ENCODE measurements around the gene SKI. TPM values are rescaled to one million over a fixed set of nuclear protein-coding genes. Genes with fewer than 3 reads are reported as not detected.

Gene SKI
- polyA plus RNA-seq, 1 donor: 53.8 TPM

DNA sequence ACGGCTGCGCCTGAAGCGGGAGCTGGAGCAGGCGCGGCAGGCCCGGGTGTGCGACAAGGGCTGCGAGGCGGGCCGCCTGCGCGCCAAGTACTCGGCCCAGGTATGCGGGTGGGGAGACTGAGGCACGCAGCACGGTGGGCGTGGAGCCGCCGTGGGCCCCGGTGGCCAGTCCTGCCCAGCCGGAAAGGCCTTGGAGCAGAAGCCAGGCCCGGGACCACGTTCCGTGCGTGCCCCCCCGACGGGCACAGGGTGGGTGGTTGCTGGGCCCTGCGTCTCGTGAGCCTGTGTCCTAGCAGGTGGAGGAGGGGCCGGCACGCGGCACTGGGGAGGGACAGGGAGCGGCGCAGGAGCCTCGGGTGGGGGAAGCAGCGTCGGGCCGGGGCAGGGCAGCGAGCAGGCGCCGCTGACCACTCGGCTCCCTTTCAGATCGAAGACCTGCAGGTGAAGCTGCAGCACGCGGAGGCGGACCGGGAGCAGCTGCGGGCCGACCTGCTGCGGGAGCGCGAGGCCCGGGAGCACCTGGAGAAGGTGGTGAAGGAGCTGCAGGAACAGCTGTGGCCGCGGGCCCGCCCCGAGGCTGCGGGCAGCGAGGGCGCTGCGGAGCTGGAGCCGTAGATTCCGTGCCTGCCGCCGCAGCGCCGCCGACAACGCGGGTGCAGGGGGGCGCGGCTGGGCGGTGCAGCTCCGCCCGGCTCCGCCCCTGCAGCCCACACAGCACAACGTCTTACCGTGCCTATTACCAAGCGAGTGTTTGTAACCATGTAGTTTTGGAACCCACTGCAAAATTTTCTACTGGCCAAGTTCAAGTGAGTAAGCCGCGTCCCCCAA is 78.2 kb downstream of the SKI start:
- no peak for DNase-seq (ENCODE audit: low read depth)

- DNase-seq (ENCODE audit: low read depth): no peak
Observed at GRCh38 chr1:2307064-2307605, 79.0 kb downstream of the SKI start.

DNA sequence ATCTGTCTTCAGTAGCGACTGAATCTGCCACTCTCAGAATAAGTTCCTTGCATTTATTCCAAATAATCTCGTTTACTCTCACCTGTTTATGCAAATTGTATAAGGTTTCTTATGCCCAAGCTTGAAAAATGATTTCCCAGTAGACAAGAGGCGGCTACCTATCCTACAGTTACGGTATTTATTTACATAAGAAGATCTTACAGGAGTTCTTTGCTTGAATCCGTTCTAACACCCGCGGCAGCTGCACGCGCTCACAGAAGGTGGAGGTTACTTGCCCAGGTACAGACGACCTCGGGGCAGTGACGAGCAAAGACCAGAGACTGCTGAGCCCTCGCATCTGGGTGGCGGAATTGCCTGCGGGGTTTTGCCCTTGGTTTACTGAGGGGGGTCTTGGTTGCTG is 79.9 kb downstream of the SKI start:
- no peak for DNase-seq (ENCODE audit: low read depth)

DNA sequence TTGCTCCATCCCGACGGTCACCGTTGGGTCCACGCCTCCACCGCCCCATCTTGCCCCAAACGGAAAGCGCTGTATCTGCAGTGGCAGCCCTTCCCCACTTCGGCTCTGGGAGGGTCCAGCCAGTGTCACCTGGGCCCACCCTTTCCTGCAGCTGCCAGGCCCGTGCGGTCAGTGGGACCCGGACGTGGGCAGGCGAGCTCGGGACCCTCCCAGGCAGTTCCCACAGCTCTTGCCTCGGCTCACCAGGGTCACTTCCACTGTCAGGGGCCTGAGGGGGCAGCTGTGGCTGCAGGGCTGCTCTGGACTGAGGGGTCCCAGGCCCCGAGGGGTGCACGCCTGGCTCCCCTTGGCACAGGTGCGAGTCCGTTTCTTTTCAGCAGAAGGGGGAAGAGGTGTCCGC is 80.7 kb downstream of the SKI start:
- DNase-seq (ENCODE audit: low read depth): no peak

- DNase-seq (ENCODE audit: low read depth): no peak
Observed at GRCh38 chr1:2310332-2311183, 82.4 kb downstream of the SKI start.

DNA sequence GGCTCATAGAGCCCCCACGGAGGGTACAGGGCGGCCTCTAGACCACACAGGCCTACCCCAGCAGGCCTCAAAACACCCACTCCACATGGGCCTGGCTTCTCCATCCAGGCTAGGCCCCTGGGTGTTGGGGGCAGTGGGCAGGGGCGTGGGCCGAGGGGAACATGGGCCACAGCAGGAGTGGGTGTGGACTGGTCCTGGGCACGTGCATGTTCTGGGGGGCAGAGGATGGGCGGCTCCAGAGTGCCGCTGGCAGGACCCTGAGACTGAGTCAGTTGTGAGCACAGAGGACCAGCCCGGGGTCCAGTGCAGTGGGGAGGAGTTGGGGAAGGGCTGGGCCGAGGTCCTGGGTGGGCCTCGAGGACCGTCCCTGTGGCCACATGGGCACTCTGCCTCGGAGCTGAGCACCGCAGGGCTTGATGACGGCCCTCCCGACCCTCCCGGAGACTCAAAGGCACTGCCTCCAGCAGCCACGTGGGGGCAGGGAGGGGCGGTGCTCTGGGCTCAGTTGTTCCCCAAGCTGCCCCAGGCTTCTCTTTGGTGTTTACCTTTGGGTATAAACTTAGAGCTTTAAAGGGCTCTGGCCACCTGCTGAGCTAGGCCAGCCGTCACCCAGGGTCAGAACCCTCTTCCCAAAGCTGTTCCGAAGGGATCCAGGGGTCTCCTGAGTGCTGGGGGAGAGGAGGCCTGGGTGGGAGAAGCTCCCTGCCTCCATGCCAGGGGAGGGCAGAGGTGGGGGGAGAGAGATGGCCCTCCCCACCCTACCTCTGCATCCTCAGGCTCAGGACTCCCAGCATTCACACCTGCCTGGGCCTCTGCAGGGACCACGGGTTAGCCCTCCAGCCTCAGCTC is 83.3 kb downstream of the SKI start:
- no peak for DNase-seq (ENCODE audit: low read depth)

DNA sequence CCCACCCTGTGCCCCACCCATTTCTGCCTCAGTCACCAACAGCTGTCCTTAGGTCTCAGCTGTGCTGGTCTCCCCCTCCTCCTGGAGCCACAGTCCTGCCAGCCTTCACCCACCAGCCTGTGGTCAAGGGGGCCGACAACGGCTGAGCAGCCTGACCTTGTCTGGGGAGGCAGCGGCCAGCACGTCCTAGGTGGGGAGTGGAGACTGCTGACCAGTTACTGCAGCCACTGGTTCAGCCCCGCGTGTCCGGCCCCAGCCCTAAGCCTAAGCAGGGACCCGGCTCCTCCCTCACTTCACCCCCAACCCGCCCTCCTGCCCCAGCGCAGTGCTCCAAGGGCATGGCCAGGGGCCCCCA is 84.0 kb downstream of the SKI start:
- DNase-seq (ENCODE audit: low read depth): no peak

DNA sequence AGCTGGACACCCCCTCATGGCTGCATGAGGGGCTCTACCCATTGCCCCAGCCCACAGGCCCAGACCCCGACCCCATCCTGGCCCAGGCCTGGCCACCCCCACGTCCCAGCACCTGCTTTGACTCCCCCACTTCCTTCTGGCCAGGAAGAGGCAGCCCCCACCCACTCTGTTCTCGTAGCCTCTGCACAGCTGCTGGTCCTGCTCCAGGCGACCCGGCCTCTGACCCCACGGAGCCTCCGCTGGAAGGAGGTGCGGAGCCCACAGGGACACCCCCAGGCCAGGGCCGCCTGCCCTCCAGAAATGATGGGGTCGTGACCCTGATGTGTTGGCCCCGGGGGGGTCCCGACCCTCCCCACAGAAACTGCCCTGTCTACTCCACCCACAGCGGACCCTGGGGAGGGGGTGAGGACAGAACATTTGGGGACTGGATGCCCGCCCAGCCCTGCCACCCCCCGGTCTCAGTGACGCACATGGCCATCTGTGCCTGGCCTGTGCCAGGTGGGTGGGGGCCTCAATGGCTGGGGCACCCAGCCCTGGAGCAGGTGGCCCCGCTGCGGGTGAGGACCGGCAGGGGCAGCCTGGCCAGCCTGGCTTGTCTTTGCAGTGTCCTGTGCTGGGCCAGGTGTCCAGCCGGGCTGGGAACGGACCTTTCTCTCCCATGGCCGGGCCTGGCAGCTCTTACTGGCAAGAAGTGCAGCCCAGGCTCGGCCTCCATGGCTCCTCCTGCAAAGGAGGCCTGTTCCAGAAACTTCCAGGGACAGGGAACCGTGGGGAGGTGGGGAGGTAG is 84.6 kb downstream of the SKI start:
- DNase-seq (ENCODE audit: low read depth): no peak

DNA sequence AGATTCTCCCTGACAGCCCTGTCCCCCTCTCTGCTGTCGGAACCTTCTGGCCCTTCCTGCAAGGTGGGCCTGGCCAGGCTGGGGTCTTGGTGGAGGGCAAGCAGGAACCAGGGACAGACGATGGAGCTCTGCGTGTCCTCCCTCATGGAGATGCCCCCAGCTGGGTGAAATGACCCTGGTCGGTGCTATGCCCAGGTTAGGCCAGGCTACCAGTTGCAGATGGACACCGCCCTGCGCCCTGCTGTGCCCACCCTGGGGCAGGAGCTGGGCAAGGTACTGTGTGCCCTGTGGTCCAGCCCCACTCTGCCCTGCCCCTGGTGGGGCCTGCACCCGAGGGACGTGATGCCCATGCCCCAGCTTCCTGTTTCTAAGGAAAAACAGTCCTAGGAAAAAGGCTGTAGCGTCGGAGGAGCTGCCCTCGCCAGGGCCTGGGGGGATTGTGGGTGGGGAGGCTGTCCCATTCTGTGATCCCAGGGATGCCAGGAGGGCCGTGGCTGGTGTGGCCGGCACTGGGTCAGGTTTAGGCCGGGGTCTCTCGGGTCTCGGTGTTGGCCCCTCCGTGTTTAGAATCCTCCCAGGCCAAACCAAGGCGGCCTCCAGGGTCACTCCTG is 85.6 kb downstream of the SKI start:
- no peak for DNase-seq (ENCODE audit: low read depth)

GRCh38 chr1:2314273-2314802 is 86.2 kb downstream of the SKI start:
- DNase-seq (ENCODE audit: low read depth): no peak

DNA sequence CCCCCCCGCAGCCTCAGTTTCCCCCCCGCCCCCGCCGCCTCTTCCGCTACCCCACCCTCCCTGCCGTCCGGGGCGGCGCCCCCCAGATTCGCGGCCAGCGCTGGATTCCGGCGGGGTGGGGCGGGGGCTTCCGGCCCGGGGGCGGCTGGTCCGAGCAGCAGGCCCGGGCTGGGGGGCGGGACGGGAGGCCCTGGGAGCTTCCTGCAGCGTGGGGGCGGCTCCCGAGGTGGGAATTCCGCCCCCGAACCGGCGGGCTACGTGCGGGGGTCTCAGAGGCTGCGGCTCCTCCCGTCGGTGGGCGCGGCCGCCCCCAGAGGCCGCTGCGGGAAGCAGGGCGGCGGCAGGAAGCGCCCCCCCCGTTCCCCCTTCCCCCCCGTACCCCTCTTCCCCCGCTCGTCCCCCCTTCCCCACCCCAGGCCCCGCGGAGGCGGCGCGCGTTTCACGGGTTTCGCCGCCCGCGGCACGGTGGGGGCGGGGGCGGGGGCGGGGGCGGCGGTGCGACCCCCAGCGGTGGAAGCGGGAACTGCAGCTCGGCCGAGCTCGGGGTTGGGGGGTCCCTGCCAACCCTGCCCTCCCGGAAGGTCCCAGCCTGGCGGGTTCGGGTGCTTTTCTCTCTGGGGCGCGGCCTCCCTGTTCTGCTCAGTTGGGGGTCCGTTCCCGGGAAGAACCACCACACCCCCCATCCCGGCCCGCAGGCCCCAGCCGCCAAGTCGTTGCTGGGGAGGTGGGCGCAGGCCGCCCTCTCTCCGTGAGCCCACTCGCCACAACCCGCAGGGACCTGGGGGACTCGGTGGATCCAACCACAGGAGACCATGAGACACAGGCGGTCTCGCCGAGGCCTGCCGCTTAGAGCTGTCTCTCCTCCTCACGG is 86.9 kb downstream of the SKI start:
- no peak for DNase-seq (ENCODE audit: low read depth)

DNA sequence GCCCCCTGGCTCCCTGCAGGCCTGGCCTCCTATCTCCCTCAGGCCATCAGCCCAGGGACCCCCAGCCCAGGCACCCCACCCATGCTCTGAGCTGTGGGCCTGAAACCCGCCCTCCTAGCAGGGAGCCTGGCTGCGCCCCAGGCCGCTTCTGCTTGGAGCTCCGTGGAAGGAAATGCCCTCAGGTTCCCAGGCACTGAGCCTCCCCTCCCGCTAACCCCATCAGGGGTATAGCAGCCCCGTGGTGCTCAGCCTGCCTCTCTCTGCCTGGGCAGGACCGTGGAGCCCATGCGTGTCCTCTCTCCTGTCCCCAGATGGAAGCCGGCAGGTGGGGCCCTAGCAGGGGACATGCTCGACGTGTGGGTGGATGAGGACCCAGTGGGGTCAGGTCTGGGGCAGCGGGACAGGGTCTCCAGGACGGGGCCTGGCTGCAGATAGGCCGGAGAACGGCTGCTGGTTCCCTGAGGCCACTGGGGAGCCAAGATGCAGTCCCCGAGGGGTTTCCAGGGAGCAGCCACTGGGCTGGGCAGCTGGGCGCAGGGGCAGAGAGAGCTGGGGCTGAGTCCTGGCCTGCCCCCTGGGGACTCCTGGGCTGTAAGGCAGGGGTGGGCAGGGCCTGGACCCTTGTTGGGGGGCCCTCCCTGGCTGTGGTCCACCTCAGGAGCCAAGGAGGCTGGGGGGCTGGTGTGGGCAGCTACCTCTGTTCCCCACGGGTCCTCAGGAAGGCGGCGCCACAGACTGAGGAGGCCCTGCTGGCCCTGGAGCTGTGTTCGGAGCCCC is 87.7 kb downstream of the SKI start:
- no peak for DNase-seq (ENCODE audit: low read depth)

DNA sequence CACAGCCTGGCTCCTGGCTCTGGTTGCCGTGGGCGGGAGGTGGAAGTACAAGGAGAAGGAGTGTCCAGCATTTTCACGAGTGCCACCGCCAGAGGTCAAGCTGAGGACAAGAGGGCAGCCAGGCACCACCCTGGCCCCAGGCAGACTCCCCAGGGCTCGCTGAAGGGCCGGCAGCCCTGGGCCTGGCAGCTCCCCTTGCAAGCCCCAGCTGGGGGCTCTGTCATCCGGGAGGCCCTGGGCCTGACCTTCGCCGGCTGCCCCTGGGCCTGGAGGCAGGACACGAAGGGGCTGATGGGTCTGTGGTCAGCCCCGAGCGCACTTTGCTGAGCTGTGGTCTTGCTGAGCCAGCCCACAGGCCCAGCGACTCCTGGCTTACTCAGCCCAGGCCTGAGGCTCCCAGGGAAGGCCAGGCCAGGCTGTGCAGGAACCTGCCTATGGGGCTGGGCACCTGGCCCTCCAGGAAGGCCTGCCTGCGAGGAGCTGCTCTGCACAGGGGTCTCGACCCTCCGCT is 88.4 kb downstream of the SKI start:
- DNase-seq (ENCODE audit: low read depth): no peak

- DNase-seq (ENCODE audit: low read depth): no peak
Observed at GRCh38 chr1:2317230-2318065, 89.3 kb downstream of the SKI start.

DNA sequence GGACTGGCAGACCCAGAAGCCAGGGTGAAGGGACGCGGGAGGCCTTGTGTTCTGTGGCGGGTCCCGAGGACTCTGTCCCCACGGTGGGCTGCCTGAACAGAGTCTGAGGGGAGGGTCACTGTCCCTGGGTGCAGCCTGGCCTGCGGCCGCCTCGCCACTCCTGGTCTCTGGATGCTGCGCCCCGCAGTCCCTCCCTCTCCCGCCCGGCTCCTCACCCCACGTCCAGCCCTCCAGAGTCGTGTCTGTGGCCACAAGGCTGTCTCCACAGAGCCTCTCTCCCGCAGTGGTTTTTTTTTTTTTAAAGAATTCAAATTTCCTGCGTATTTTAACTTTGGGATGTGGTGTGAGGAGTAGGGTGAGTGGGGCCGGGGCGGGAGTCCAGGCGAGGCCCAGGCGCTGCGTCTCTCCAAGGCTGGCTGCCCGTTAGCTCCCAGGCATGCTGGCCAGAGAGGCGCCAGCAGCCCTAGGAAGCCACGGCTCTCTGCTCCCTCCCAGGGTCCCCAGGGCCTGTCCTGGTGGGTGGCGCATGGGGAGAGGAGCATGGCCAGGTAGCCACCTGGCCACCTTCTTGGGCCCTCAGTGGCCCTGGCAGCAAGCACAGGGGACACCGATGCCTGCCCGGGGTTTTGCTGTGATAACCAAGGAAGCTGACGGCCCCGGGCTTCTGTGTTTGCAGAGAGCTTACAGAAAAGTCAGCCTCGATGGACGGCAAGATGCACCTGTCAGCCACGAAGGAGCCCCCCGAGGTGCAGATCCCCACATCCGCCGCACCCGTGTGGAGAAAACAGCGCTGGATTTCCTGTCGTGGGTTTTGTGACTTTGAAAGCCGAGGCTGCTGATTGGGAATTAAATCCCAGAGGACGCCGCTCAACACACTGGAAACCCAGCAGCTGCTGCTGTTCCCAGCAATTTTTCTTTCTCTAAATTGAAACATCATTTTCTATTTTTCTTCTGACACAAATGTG is 90.5 kb downstream of the SKI start:
- DNase-seq (ENCODE audit: low read depth): no peak

DNA sequence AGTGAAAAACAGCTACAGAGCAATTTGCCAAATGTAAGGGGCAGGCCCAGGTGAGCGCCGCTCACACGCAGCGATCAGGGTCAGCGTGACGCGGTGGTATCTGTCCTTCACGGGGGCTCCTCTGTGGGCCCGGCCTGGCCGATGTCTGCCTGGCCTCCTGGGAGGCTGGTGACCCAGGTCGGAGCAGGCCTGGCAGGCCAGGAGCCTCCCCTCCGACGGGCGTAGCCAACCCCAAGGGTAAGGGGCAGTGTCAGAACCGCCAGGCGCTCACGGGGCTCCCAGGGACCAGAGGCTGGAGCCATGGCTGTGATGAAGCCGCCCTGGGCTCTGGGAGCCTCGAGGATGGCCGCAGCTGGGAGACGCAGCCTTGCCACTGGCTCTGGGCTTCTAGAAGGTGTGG is 91.2 kb downstream of the SKI start:
- DNase-seq (ENCODE audit: low read depth): no peak
